ENCODE results near the gene DNAJC15. TPM values are rescaled to one million over a fixed set of nuclear protein-coding genes. Genes with fewer than 3 reads are reported as not detected.

DNAJC15 gene
- total and polyA plus RNA-seq, 2 of the 8 experiments (the other 6 are each of a cell fraction or from before 2014, with no cell fraction given), result 5.8 to 20.8 TPM

GRCh38 chr13:43072394-43072793, 49.0 kb downstream of the DNAJC15 start:
- WGBS, 2 experiments (ENCODE audit: extremely low coverage in 1 of 2, insufficient coverage in 1 of 2, insufficient read length in 1 of 2, insufficient replicate concordance in 2 of 2, low coverage in 1 of 2, low lambda C conversion rate in 2 of 2, missing lambda C conversion rate in 1 of 2), result 76% methylated on average over 5 of the region's 5 CpGs; no CpG with 5 or more reads in 1 of the 2 experiments
- DNase-seq (ENCODE audit: low read depth in 1 of 2, low spot score in 2 of 2), result no peak
- POLR2A ChIA-PET (ENCODE audit: partially characterized antibody), result interaction anchor here (0.9 to 1.2 kb wide), 2 partner anchors 13 to 109 kb away, joined by 3 read pairs; no protein-coding TSS in a partner anchor

More at GRCh38 chr13:43072394-43072793, 49.0 kb downstream of the DNAJC15 start:
- Histone ChIP-seq H3K9ac (replicated peaks in 1 of 4; ENCODE audit: extremely low read depth in 1 of 4, low read depth in 3 of 4, low read length in 3 of 4) (no peak overlapping the region), H3K27me3 (replicated peaks in 1 of 4; ENCODE audit: control insufficient read depth in 3 of 4, extremely low read depth in 1 of 4, insufficient read depth in 3 of 4, low read length in 3 of 4) (no peaks in the 10 kb centered on the region), H2BK20ac (ENCODE audit: low read length) (0 out of 2 replicates have a peak overlapping the region, but pooled peaks have one; percentile 10), H4K91ac (replicated peaks; ENCODE audit: insufficient read length, low read length) (no peak overlapping the region), H4K20me1 (replicated peaks in 1 of 2; ENCODE audit: control insufficient read depth in 1 of 2, insufficient read depth in 2 of 2, low read length in 2 of 2) (no peaks in the 10 kb centered on the region), H2BK5ac (ENCODE audit: low read depth, low read length) (no peak overlapping the region), H2AFZ (ENCODE audit: low read length) (no peak overlapping the region), H3K4me2 (ENCODE audit: insufficient read depth in 1 of 2, low read depth in 2 of 2, low read length in 2 of 2) (no peak overlapping the region; a peak in 1 of 4 replicates), H3K4me3 (ENCODE audit: extremely low read depth in 1 of 4, insufficient read depth in 2 of 4, low read depth in 3 of 4, low read length in 4 of 4) (peak overlapping the region in 1 of 4 experiments; percentile 15; a peak in 1 of 8 replicates), H2BK12ac (ENCODE audit: low read depth, low read length) (no peak overlapping the region), H3K79me2 (ENCODE audit: control insufficient read depth in 1 of 2, insufficient read depth in 2 of 2, low read length in 2 of 2) (no peaks in the 10 kb centered on the region), H3K23ac (ENCODE audit: insufficient read length) (no peak overlapping the region), H2BK120ac (replicated peaks; ENCODE audit: low read depth, low read length) (no peak overlapping the region), H3K36me3 (ENCODE audit: control insufficient read depth in 2 of 4, insufficient read depth in 4 of 4, low read length in 3 of 4) (no peaks in the 10 kb centered on the region), H3K18ac (ENCODE audit: extremely low read depth, low read length) (no peak overlapping the region), H3K4ac (replicated peaks; ENCODE audit: insufficient read length, low read depth, low read length) (no peak overlapping the region), H3K14ac (ENCODE audit: insufficient read length) (no peak overlapping the region), H3K4me1 (replicated peaks in 1 of 4; ENCODE audit: control insufficient read depth in 3 of 4, insufficient read depth in 4 of 4, low read length in 3 of 4) (peaks cover 0 to 8% (median 6%) of the 10 kb centered on the region in 4 experiments; a peak in 4 of 7 replicates), H3K27ac (ENCODE audit: low read depth, low read length) (no peak overlapping the region), H4K8ac (ENCODE audit: extremely low read depth, insufficient read depth, low read length) (no peak overlapping the region), H2AK5ac (ENCODE audit: low read depth, low read length) (no peak overlapping the region), H3K56ac (replicated peaks; ENCODE audit: insufficient read length, low read depth, low read length) (no peak overlapping the region), H3K23me2 (ENCODE audit: low read depth, low read length) (no peaks in the 10 kb centered on the region), H4K5ac (ENCODE audit: insufficient read length, low read depth, low read length) (peak overlapping the region; percentile 81), H3K9me3 (ENCODE audit: insufficient read depth in 2 of 2, low read depth in 1 of 2, low read length in 1 of 2) (no peaks in the 10 kb centered on the region), H2BK15ac (ENCODE audit: low read length) (no peak overlapping the region), H3K79me1 (ENCODE audit: low read depth, low read length) (no peaks in the 10 kb centered on the region)
- no peak for FAIRE-seq
- CTCF ChIA-PET (ENCODE audit: partially characterized antibody), result interaction anchor here (1.4 to 1.5 kb wide), 2 partner anchors 15 to 103 kb away, joined by 5 to 6 read pairs; no protein-coding TSS in a partner anchor
- TF ChIP-seq SRF (IDR thresholded peaks at IDR 0.05; ENCODE audit: low read depth, low read length) (no peak), CEBPB (IDR thresholded peaks at IDR 0.05; ENCODE audit: low read depth, low read length) (peak; percentile 99)
